ENCODE data around the gene PSKH1.

Gene PSKH1

DNA sequence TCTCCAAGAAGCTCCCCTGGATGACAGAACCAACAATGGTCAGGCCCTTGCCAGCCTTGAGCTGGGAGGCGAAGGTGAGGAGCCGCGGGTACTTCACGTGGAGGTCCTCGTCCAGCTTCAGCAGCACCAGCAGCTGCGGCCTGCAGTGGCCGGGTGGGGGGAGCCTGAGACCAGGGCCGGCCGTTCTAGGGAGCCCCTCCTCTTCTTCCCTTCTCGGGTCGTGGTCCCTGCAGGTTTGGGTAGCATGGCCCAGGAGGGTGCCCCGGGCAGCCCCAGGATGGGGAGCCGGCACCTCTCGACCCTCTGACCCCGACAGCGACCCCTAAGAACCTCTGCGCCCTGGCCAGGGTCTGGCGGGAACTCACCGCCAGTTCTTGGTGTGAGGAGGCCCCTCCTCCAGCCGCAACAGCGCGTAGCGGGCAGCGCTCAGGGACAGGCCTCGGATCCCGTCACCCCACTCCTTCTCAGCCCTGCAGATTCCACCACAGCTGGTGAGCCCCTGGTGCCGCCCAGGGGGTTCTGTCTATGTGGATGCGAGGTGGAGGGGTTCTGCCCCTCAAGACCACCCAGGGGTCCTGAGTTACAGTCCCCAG, 54.0 kb downstream of the PSKH1 start:
- no peak for ATAC-seq
- TF ChIP-seq OSR1 (CRISPR knock-in tag; IDR thresholded peaks at IDR 0.05) (no peak), ZNF565 (CRISPR knock-in tag; conservative IDR thresholded peaks at IDR 0.05; ENCODE audit: low read depth) (no peak), PPARA (CRISPR knock-in tag; IDR thresholded peaks at IDR 0.05; ENCODE audit: borderline replicate concordance) (no peak), BACH2 (CRISPR knock-in tag; IDR thresholded peaks at IDR 0.05; ENCODE audit: borderline replicate concordance) (no peak), CSDC2 (CRISPR knock-in tag; IDR thresholded peaks at IDR 0.05) (no peak), ESRRG (CRISPR knock-in tag; IDR thresholded peaks at IDR 0.05) (no peak), ZNF70 (CRISPR knock-in tag; IDR thresholded peaks at IDR 0.05) (no peak), ZFP3 (CRISPR knock-in tag; IDR thresholded peaks at IDR 0.05) (no peak), SNAI2 (CRISPR knock-in tag; IDR thresholded peaks at IDR 0.05) (no peak), CREB5 (CRISPR knock-in tag; IDR thresholded peaks at IDR 0.05; ENCODE audit: low read depth) (no peak), ZFP30 (CRISPR knock-in tag; IDR thresholded peaks at IDR 0.05) (no peak), ARNTL (CRISPR knock-in tag; IDR thresholded peaks at IDR 0.05; ENCODE audit: borderline replicate concordance, low read depth) (no peak), ZC3H10 (CRISPR knock-in tag; IDR thresholded peaks at IDR 0.05) (no peak), GLIS3 (CRISPR knock-in tag; IDR thresholded peaks at IDR 0.05) (no peak), RARB (CRISPR knock-in tag; IDR thresholded peaks at IDR 0.05) (no peak)
- TF ChIP-seq, protein P1, sequence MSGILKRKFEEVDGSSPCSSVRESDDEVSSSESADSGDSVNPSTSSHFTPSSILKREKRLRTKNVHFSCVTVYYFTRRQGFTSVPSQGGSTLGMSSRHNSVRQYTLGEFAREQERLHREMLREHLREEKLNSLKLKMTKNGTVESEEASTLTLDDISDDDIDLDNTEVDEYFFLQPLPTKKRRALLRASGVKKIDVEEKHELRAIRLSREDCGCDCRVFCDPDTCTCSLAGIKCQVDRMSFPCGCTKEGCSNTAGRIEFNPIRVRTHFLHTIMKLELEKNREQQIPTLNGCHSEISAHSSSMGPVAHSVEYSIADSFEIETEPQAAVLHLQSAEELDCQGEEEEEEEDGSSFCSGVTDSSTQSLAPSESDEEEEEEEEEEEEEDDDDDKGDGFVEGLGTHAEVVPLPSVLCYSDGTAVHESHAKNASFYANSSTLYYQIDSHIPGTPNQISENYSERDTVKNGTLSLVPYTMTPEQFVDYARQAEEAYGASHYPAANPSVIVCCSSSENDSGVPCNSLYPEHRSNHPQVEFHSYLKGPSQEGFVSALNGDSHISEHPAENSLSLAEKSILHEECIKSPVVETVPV (CRISPR knock-in tag; IDR thresholded peaks at IDR 0.05): no peak
- TF ChIP-seq, protein P2, sequence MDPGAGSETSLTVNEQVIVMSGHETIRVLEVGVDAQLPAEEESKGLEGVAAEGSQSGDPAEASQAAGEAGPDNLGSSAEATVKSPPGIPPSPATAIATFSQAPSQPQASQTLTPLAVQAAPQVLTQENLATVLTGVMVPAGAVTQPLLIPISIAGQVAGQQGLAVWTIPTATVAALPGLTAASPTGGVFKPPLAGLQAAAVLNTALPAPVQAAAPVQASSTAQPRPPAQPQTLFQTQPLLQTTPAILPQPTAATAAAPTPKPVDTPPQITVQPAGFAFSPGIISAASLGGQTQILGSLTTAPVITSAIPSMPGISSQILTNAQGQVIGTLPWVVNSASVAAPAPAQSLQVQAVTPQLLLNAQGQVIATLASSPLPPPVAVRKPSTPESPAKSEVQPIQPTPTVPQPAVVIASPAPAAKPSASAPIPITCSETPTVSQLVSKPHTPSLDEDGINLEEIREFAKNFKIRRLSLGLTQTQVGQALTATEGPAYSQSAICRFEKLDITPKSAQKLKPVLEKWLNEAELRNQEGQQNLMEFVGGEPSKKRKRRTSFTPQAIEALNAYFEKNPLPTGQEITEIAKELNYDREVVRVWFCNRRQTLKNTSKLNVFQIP (CRISPR knock-in tag; IDR thresholded peaks at IDR 0.05; ENCODE audit: borderline replicate concordance, low read depth): no peak
- TF ChIP-seq, protein P3, sequence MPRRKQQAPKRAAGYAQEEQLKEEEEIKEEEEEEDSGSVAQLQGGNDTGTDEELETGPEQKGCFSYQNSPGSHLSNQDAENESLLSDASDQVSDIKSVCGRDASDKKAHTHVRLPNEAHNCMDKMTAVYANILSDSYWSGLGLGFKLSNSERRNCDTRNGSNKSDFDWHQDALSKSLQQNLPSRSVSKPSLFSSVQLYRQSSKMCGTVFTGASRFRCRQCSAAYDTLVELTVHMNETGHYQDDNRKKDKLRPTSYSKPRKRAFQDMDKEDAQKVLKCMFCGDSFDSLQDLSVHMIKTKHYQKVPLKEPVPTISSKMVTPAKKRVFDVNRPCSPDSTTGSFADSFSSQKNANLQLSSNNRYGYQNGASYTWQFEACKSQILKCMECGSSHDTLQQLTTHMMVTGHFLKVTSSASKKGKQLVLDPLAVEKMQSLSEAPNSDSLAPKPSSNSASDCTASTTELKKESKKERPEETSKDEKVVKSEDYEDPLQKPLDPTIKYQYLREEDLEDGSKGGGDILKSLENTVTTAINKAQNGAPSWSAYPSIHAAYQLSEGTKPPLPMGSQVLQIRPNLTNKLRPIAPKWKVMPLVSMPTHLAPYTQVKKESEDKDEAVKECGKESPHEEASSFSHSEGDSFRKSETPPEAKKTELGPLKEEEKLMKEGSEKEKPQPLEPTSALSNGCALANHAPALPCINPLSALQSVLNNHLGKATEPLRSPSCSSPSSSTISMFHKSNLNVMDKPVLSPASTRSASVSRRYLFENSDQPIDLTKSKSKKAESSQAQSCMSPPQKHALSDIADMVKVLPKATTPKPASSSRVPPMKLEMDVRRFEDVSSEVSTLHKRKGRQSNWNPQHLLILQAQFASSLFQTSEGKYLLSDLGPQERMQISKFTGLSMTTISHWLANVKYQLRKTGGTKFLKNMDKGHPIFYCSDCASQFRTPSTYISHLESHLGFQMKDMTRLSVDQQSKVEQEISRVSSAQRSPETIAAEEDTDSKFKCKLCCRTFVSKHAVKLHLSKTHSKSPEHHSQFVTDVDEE (CRISPR knock-in tag; IDR thresholded peaks at IDR 0.05): no peak

- ATAC-seq: no peak
- TF ChIP-seq ZNF8 (CRISPR knock-in tag; IDR thresholded peaks at IDR 0.05): no peak
These were observed 55.0 kb downstream of the PSKH1 start for GRCh38 chr16:67948015-67948414.

DNA sequence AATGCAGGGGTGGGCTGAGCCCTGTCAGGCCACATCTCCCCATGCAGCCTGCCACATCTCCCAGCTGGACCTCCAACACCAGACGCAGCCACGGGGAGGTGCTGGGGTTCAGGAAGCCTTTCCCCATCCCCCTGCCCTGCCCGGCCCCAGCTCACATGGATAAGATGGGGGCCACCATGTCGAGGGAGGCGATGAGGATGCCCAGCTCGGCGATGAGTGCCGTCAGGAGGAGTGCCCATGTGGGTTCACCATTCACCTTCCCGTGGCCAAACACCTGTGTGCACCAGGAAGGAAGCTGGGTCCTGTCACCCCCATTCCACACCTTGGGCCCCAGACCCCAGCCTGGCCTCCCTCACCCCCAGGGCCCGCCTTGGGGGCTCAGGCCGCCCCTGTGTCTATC, 56.6 kb downstream of the PSKH1 start:
- TF ChIP-seq ZNF70 (CRISPR knock-in tag; IDR thresholded peaks at IDR 0.05): no peak
- no peak for TF ChIP-seq ARNTL (CRISPR knock-in tag; IDR thresholded peaks at IDR 0.05; ENCODE audit: borderline replicate concordance, low read depth)
- TF ChIP-seq, protein P3 (CRISPR knock-in tag; IDR thresholded peaks at IDR 0.05): no peak
- TF ChIP-seq, protein P4, sequence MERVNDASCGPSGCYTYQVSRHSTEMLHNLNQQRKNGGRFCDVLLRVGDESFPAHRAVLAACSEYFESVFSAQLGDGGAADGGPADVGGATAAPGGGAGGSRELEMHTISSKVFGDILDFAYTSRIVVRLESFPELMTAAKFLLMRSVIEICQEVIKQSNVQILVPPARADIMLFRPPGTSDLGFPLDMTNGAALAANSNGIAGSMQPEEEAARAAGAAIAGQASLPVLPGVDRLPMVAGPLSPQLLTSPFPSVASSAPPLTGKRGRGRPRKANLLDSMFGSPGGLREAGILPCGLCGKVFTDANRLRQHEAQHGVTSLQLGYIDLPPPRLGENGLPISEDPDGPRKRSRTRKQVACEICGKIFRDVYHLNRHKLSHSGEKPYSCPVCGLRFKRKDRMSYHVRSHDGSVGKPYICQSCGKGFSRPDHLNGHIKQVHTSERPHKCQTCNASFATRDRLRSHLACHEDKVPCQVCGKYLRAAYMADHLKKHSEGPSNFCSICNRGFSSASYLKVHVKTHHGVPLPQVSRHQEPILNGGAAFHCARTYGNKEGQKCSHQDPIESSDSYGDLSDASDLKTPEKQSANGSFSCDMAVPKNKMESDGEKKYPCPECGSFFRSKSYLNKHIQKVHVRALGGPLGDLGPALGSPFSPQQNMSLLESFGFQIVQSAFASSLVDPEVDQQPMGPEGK (CRISPR knock-in tag; IDR thresholded peaks at IDR 0.05; ENCODE audit: borderline replicate concordance): no peak
- TF ChIP-seq, protein P1 (CRISPR knock-in tag; IDR thresholded peaks at IDR 0.05): no peak
- no peak for TF ChIP-seq CSDC2 (CRISPR knock-in tag; IDR thresholded peaks at IDR 0.05)
- no peak for ATAC-seq
